ENCODE results near the gene PCCA. TPM values are rescaled to one million over a fixed set of nuclear protein-coding genes. Genes with fewer than 3 reads are reported as not detected.

PCCA gene
- total and polyA plus RNA-seq, 2 donors (not counting 1 experiment from before 2014, with no cell fraction given): 11.2 to 73.0 TPM

DNA sequence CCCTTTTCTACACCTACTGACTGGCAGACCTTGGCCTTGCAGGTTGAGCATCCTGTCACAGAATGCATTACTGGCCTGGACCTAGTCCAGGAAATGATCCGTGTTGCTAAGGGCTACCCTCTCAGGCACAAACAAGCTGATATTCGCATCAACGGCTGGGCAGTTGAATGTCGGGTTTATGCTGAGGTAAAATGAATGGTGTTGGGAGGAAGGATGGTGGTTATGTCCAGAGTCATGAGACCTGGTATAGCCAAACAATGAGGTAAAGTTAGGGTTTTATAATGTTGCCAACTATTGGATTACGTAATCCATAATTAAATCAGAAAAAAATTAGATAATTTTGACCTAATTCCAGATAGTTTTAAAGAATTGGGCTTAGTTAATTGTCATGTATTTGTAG, 212.5 kb downstream of the PCCA start:
- DNase-seq (ENCODE audit: low read depth in 2 of 2): no peak
- Histone ChIP-seq H3K79me2 (ENCODE audit: control insufficient read depth, insufficient read depth, low read length) (no peaks in the 10 kb centered on the region), H3K27ac (ENCODE audit: insufficient read depth, low read length) (no peak overlapping the region), H3K9me3 (ENCODE audit: control insufficient read depth, insufficient read depth, low read depth, low read length) (no peaks in the 10 kb centered on the region), H3K4me2 (ENCODE audit: extremely low read depth, insufficient read depth, low read length) (no peak overlapping the region), H3K4me1 (ENCODE audit: control insufficient read depth, extremely low read depth, insufficient read depth, low read length) (no peaks in the 10 kb centered on the region), H3K36me3 (ENCODE audit: control insufficient read depth, insufficient read depth, low read length) (no peaks in the 10 kb centered on the region), H4K20me1 (ENCODE audit: control insufficient read depth, extremely low read depth, insufficient read depth, low read length) (no peaks in the 10 kb centered on the region), H3K27me3 (ENCODE audit: control insufficient read depth, insufficient read depth, low read length) (no peaks in the 10 kb centered on the region), H2AFZ (ENCODE audit: low read length) (no peak overlapping the region), H3K4me3 (replicated peaks in 1 of 4; ENCODE audit: control extremely low read depth in 1 of 4, insufficient read depth in 1 of 4, low read depth in 3 of 4, low read length in 4 of 4) (no peak overlapping the region), H3K9ac (ENCODE audit: insufficient read depth, low read length) (no peak overlapping the region)
- TF ChIP-seq, protein P1, sequence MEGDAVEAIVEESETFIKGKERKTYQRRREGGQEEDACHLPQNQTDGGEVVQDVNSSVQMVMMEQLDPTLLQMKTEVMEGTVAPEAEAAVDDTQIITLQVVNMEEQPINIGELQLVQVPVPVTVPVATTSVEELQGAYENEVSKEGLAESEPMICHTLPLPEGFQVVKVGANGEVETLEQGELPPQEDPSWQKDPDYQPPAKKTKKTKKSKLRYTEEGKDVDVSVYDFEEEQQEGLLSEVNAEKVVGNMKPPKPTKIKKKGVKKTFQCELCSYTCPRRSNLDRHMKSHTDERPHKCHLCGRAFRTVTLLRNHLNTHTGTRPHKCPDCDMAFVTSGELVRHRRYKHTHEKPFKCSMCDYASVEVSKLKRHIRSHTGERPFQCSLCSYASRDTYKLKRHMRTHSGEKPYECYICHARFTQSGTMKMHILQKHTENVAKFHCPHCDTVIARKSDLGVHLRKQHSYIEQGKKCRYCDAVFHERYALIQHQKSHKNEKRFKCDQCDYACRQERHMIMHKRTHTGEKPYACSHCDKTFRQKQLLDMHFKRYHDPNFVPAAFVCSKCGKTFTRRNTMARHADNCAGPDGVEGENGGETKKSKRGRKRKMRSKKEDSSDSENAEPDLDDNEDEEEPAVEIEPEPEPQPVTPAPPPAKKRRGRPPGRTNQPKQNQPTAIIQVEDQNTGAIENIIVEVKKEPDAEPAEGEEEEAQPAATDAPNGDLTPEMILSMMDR (conservative IDR thresholded peaks at IDR 0.05 in 1 of 2, IDR thresholded peaks at IDR 0.05 in 1 of 2; ENCODE audit: low read depth in 1 of 2, low read length in 2 of 2): no peak
- TF ChIP-seq EZH2 (IDR thresholded peaks at IDR 0.05; ENCODE audit: low read length, missing control alignments): no peak

DNA sequence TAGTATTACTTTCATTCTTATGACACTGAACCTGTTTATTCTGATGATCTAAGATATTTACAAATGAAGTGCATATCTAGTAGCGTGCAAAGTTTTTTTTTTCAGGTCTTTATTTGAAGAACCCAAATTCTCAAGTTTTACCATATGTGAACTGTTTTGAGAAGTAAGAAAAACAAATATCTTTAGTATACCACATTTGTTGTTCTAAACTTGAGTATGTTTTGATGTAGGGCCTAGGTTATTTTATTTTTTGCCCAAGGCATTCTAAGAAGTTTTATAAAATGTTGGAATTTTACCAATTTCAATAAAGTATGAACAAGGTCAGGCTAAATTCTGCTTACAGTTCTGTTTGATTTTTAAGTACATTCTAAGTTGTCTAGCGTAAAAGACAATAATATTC, 213.5 kb downstream of the PCCA start:
- Histone ChIP-seq H2AFZ (ENCODE audit: low read length) (no peak overlapping the region), H3K36me3 (ENCODE audit: control insufficient read depth, insufficient read depth, low read length) (no peaks in the 10 kb centered on the region), H4K20me1 (ENCODE audit: control insufficient read depth, extremely low read depth, insufficient read depth, low read length) (no peaks in the 10 kb centered on the region), H3K27me3 (ENCODE audit: control insufficient read depth, insufficient read depth, low read length) (no peaks in the 10 kb centered on the region), H3K79me2 (ENCODE audit: control insufficient read depth, insufficient read depth, low read length) (no peaks in the 10 kb centered on the region), H3K4me3 (replicated peaks in 1 of 4; ENCODE audit: control extremely low read depth in 1 of 4, insufficient read depth in 1 of 4, low read depth in 3 of 4, low read length in 4 of 4) (no peak overlapping the region), H3K9me3 (ENCODE audit: control insufficient read depth, insufficient read depth, low read depth, low read length) (no peaks in the 10 kb centered on the region), H3K4me1 (ENCODE audit: control insufficient read depth, extremely low read depth, insufficient read depth, low read length) (no peaks in the 10 kb centered on the region), H3K4me2 (ENCODE audit: extremely low read depth, insufficient read depth, low read length) (no peak overlapping the region), H3K27ac (ENCODE audit: insufficient read depth, low read length) (no peak overlapping the region), H3K9ac (ENCODE audit: insufficient read depth, low read length) (no peak overlapping the region)
- TF ChIP-seq, protein P1 (conservative IDR thresholded peaks at IDR 0.05 in 1 of 2, IDR thresholded peaks at IDR 0.05 in 1 of 2; ENCODE audit: low read depth in 1 of 2, low read length in 2 of 2): no peak
- TF ChIP-seq EZH2 (IDR thresholded peaks at IDR 0.05; ENCODE audit: low read length, missing control alignments): no peak
- no peak for DNase-seq (ENCODE audit: low read depth in 2 of 2)

DNA sequence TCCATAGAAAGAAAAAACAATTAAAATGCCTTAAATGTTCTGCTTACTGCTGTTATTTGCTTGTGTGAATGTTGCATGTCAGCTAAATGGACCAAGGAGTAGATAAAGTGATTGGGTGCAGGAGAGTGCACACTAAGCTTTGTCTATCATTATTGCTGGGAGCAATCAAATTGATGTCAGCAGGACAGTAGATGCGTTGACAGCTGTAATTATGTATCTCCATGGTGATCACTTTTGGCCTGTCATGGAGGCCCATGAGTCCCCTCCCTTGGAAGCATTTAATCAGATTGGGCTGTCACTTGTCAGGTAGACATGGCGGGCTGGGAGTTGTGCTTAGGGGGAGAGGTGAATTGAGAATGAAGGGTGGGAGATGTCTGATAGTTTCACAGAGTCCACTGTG, 215.3 kb downstream of the PCCA start:
- DNase-seq (ENCODE audit: low read depth in 2 of 2): no peak
- TF ChIP-seq EZH2 (IDR thresholded peaks at IDR 0.05; ENCODE audit: low read length, missing control alignments): no peak
- TF ChIP-seq, protein P1 (conservative IDR thresholded peaks at IDR 0.05 in 1 of 2, IDR thresholded peaks at IDR 0.05 in 1 of 2; ENCODE audit: low read depth in 1 of 2, low read length in 2 of 2): no peak

More for the DNA sequence above, 215.3 kb downstream of the PCCA start:
- H3K36me3 ChIP-seq (ENCODE audit: control insufficient read depth, insufficient read depth, low read length): no peaks in the 10 kb centered on the region
- no peak overlapping the region for H3K27ac ChIP-seq (ENCODE audit: insufficient read depth, low read length)
- no peak overlapping the region for H3K4me2 ChIP-seq (ENCODE audit: extremely low read depth, insufficient read depth, low read length)
- H3K79me2 ChIP-seq (ENCODE audit: control insufficient read depth, insufficient read depth, low read length): no peaks in the 10 kb centered on the region
- no peaks in the 10 kb centered on the region for H4K20me1 ChIP-seq (ENCODE audit: control insufficient read depth, extremely low read depth, insufficient read depth, low read length)
- no peaks in the 10 kb centered on the region for H3K9me3 ChIP-seq (ENCODE audit: control insufficient read depth, insufficient read depth, low read depth, low read length)
- no peak overlapping the region for H2AFZ ChIP-seq (ENCODE audit: low read length)
- no peaks in the 10 kb centered on the region for H3K4me1 ChIP-seq (ENCODE audit: control insufficient read depth, extremely low read depth, insufficient read depth, low read length)
- no peaks in the 10 kb centered on the region for H3K27me3 ChIP-seq (ENCODE audit: control insufficient read depth, insufficient read depth, low read length)
- H3K4me3 ChIP-seq (replicated peaks in 1 of 4; ENCODE audit: control extremely low read depth in 1 of 4, insufficient read depth in 1 of 4, low read depth in 3 of 4, low read length in 4 of 4): no peak overlapping the region
- no peak overlapping the region for H3K9ac ChIP-seq (ENCODE audit: insufficient read depth, low read length)
